ENCODE results near the gene OXNAD1. TPM values are rescaled to one million over a fixed set of nuclear protein-coding genes. Genes with fewer than 3 reads are reported as not detected.

Gene OXNAD1
- total RNA-seq, 1 experiment from 2014 or later = 23.7 TPM

DNA sequence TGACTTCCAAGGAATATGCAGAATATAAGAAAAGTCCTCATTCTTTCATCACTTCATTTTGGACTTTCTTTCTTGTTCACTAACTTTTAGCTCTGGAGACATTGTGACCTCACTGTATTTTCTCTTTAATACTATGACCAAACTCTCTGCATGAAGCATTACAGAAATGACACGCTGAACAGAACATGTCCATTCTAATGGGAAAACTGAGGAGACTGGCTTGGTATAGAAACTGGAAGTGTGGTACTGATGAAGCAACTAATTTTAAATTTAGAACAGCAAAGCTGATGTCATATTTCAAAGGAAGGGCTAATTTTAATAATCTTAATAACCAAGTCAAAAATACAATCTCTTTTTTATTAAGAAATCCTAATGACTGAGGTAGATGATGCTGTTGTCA is 5.0 kb upstream of the OXNAD1 start:
- Histone ChIP-seq H4K8ac (replicated peaks; ENCODE audit: insufficient read length, low read depth, low read length) (no peak overlapping the region), H4K20me1 (ENCODE audit: control insufficient read depth, insufficient read depth, insufficient read length) (no peaks in the 10 kb centered on the region), H2BK20ac (ENCODE audit: low read depth, low read length, poor library complexity, severe bottlenecking) (no peak overlapping the region), H3T11ph (ENCODE audit: low read length) (no peak overlapping the region), H3K14ac (ENCODE audit: insufficient read depth, low read length) (no peak overlapping the region), H2BK120ac (ENCODE audit: low read depth, low read length, poor library complexity, severe bottlenecking) (no peak overlapping the region), H2BK5ac (ENCODE audit: insufficient read length, low read length) (no peak overlapping the region), H3K4ac (ENCODE audit: low read depth, low read length) (no peak overlapping the region), H4K91ac (ENCODE audit: insufficient read length, low read depth, low read length) (no peak overlapping the region), H3K9ac (ENCODE audit: extremely low read depth, insufficient read length, low read length) (no peak overlapping the region), H3K4me2 (ENCODE audit: insufficient read depth, insufficient read length, low read length) (no peak overlapping the region), H3K79me1 (ENCODE audit: insufficient read depth, low read depth, low read length, poor library complexity, severe bottlenecking) (no peaks in the 10 kb centered on the region), H3K27me3 (ENCODE audit: insufficient read depth, low read length) (no peaks in the 10 kb centered on the region), H3K56ac (ENCODE audit: insufficient read length, low read depth, low read length) (no peak overlapping the region), H3K18ac (ENCODE audit: insufficient read length, low read depth, low read length) (no peak overlapping the region), H3K27ac (ENCODE audit: insufficient read length, low read depth, low read length) (no peak overlapping the region), H3K23ac (ENCODE audit: insufficient read length, low read depth, low read length) (no peak overlapping the region), H2BK12ac (ENCODE audit: insufficient read length, low read depth, low read length) (no peak overlapping the region), H3K23me2 (ENCODE audit: insufficient read length, low read depth, low read length, poor library complexity, severe bottlenecking) (peaks cover 7% of the 10 kb centered on the region), H2AFZ (ENCODE audit: low read length) (no peak overlapping the region), H2BK15ac (ENCODE audit: low read depth, low read length) (no peak overlapping the region), H4K5ac (ENCODE audit: insufficient read length, low read depth, low read length) (no peak overlapping the region), H2AK5ac (ENCODE audit: insufficient read length, low read length) (no peak overlapping the region), H3K79me2 (ENCODE audit: insufficient read depth, low read length) (peaks cover 5% of the 10 kb centered on the region; the same call in 1 of the 2 replicates), H3K4me1 (ENCODE audit: insufficient read depth, low read length) (no peaks in the 10 kb centered on the region), H3K9me3 (ENCODE audit: control insufficient read depth, low read depth, low read length) (no peaks in the 10 kb centered on the region)
- Mint-ChIP-seq H3K27ac (no peak overlapping the region), H3K36me3 (ENCODE audit: insufficient read depth in 1 of 3, low read depth in 3 of 3) (peaks cover 3 to 7% (median 7%) of the 10 kb centered on the region in 3 experiments; a peak in 5 of 7 replicates), H3K4me1 (peaks cover 3 to 4% of the 10 kb centered on the region in 2 experiments), H3K9me3 (no peaks in the 10 kb centered on the region; a peak in 1 of 5 replicates), H3K4me3 (no peak overlapping the region), H3K27me3 (ENCODE audit: low read depth) (no peaks in the 10 kb centered on the region; the same call in 1 of the 2 replicates)
- no CpG with 5 or more reads among the region's 1 CpG for WGBS (ENCODE audit: extremely low coverage, insufficient read length, low lambda C conversion rate)
- TF ChIP-seq, protein P1, sequence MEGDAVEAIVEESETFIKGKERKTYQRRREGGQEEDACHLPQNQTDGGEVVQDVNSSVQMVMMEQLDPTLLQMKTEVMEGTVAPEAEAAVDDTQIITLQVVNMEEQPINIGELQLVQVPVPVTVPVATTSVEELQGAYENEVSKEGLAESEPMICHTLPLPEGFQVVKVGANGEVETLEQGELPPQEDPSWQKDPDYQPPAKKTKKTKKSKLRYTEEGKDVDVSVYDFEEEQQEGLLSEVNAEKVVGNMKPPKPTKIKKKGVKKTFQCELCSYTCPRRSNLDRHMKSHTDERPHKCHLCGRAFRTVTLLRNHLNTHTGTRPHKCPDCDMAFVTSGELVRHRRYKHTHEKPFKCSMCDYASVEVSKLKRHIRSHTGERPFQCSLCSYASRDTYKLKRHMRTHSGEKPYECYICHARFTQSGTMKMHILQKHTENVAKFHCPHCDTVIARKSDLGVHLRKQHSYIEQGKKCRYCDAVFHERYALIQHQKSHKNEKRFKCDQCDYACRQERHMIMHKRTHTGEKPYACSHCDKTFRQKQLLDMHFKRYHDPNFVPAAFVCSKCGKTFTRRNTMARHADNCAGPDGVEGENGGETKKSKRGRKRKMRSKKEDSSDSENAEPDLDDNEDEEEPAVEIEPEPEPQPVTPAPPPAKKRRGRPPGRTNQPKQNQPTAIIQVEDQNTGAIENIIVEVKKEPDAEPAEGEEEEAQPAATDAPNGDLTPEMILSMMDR (conservative IDR thresholded peaks at IDR 0.05) = no peak
- DNase-seq = no peak
